Activated CD4-positive, alpha-beta T cell treated with anti-CD3 and anti-CD28 coated beads, Interleukin-2, amount 10 ng/mL, durations not matched to agents 7 days and 5 days (primary cell): ENCODE data around the gene CCL4. TPM values are rescaled to one million over a fixed set of nuclear protein-coding genes. Genes with fewer than 3 reads are reported as not detected.
"Not testable (repeated sequence)": the region's sequence is repeated elsewhere in the genome, so short reads cannot be mapped to it uniquely, and the experiment has no call there.

Experiments used
- CTCF ChIA-PET: fragments of 350-600 bp; sonication (Branson Sonifier 250); formaldehyde crosslinking; loops from one replicate; lab custom pipeline; 2021; ENCODE audit warnings: antibody characterized with exemption; lab: Charles Lee
- POLR2A ChIA-PET: fragments of 350-600 bp; sonication (Branson Sonifier 250); formaldehyde crosslinking; loops from one replicate; lab custom pipeline; 2021; ENCODE audit warnings: antibody characterized with exemption; lab: Charles Lee
- DNase-seq: peaks from one replicate; pipeline ENCODE4 v3.0.0-alpha.2; 2020
- H3K27ac Mint-ChIP-seq: one replicate; pipeline ENCODE4 v1.8.0; 2021; ENCODE audit warnings: mild to moderate bottlenecking, moderate library complexity, mixed read lengths
- H3K27me3 Mint-ChIP-seq: one replicate; pipeline ENCODE4 v1.8.0; 2021; ENCODE audit warnings: mixed read lengths
- H3K36me3 Mint-ChIP-seq: one replicate; pipeline ENCODE4 v1.8.0; 2021; ENCODE audit warnings: low read depth, mixed read lengths
- H3K4me1 Mint-ChIP-seq: one replicate; pipeline ENCODE4 v1.8.0; 2021; ENCODE audit warnings: mixed read lengths
- H3K4me3 Mint-ChIP-seq: one replicate; pipeline ENCODE4 v1.8.0; 2021; ENCODE audit warnings: mild to moderate bottlenecking, moderate library complexity, mixed read lengths
- H3K9me3 Mint-ChIP-seq: one replicate; pipeline ENCODE4 v1.8.0; 2021; ENCODE audit warnings: mixed read lengths
- total RNA-seq, 2 experiments: library from RNA; stranded (reverse); gene quantifications; one replicate each; pipeline ENCODE4 v1.2.3, GENCODE V29; 2021

The CCL4 gene
- total RNA-seq, 2 experiments from 2014 or later: 2.8 to 3.9 TPM

DNA sequence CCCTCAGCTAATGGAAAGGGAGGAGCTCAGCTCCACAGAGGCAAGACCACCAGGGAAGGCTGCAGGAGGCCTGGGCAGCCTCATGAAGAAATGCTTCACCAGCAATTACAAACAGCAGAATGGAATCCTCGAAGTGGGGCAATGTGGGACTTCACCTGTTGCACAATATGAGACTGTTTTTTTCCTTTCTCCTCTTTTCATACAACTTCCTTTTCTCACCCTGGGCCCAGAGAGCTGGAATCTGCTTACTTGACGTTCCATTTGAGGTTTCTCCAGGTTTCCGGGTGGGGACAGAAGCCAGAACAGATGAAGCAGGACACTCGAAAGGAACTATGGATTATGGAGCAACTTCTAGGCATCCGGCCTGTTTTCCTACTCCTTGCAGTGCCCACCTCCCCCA is 4.6 kb downstream of the CCL4 start:
- DNase-seq, H3K4me1 Mint-ChIP-seq, H3K27ac Mint-ChIP-seq, POLR2A ChIA-PET, H3K4me3 Mint-ChIP-seq, H3K36me3 Mint-ChIP-seq, H3K9me3 Mint-ChIP-seq: not testable (repeated sequence)
- CTCF ChIA-PET: interaction anchor here (1.5 kb wide), 1 partner anchor 10 kb away, joined by 3 read pairs; no protein-coding TSS in a partner anchor
- H3K27me3 Mint-ChIP-seq: peaks cover 18% of the 10 kb centered on the region

DNA sequence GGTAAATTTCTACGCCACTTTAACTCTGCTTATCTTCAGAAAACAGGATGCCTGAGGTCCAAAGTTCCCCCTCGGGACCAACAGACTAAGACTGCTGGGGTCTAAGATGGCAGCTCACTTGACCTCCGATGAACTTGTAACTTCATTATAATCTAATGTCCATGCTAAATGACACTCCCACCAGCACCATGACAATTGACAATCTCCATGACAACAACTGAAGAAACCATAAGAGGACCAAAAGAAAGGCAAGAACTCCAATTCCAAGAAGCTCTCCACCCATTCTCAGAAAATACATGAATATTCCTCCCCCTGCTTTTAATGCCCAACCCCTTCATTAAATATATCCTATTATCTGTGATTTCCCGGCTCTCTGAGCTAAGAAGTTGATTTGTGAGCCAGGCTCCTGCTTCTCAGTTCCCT is 7.5 kb downstream of the CCL4 start:
- H3K27ac Mint-ChIP-seq: no peak overlapping the region
- peaks cover 5% of the 10 kb centered on the region for H3K27me3 Mint-ChIP-seq
- H3K9me3 Mint-ChIP-seq: peaks cover 4% of the 10 kb centered on the region
- ChIA-PET CTCF (interaction anchor here (1.0 to 1.7 kb wide), 2 partner anchors 11 to 38 kb away, joined by 3 read pairs; no protein-coding TSS in a partner anchor), POLR2A (no interaction called here)
- DNase-seq: no peak
- H3K4me3 Mint-ChIP-seq: no peak overlapping the region
- no peaks in the 10 kb centered on the region for H3K36me3 Mint-ChIP-seq
- H3K4me1 Mint-ChIP-seq: no peaks in the 10 kb centered on the region

DNA sequence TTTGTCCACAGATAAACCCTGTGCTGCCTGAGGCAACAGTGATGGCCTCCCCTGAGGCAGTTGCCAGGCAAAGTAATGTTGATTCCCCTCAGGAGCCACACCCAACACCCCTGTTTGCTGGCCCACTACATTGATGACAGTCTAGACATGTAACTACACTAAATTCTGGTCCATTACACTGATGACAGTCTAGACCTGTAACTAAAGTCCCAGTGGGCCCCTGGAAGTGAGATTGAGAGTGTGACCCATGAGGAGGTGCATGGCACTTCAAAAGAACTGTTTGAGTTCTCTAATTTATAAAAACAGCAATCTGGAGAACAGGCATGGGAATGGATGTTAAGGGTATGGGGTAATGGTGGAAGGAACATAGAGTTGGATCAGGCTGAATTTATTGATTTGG is 8.9 kb downstream of the CCL4 start:
- no peaks in the 10 kb centered on the region for H3K4me1 Mint-ChIP-seq
- peaks cover 7% of the 10 kb centered on the region for H3K27me3 Mint-ChIP-seq
- no peak overlapping the region for H3K4me3 Mint-ChIP-seq
- POLR2A ChIA-PET: no interaction called here
- no peaks in the 10 kb centered on the region for H3K36me3 Mint-ChIP-seq
- H3K27ac Mint-ChIP-seq: no peak overlapping the region
- DNase-seq: no peak
- peaks cover 4% of the 10 kb centered on the region for H3K9me3 Mint-ChIP-seq
- CTCF ChIA-PET: interaction anchor here (1.7 kb wide), 1 partner anchor 13 kb away, joined by 3 read pairs; no protein-coding TSS in a partner anchor

DNA sequence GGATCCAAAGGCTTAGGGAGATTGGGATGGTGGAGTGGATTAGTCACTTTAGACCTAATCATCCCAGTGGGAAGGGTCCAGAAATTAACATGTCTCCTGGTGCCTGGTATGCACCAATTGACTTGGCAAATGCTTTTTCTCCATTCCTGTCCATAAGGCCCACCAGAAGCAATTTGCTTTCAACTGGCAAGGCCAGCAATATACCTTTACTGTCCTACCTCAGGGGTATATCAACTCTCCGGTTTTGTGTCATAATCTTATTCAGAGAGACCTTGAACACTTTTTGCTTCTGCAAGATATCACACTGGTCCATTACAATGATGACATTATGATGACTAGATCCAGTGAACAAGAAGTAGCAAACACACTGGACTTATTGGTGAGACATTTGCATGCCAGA is 9.5 kb downstream of the CCL4 start:
- H3K27ac Mint-ChIP-seq, H3K4me1 Mint-ChIP-seq, DNase-seq, CTCF ChIA-PET, POLR2A ChIA-PET, H3K27me3 Mint-ChIP-seq, H3K4me3 Mint-ChIP-seq, H3K36me3 Mint-ChIP-seq, H3K9me3 Mint-ChIP-seq: not testable (repeated sequence)

DNA sequence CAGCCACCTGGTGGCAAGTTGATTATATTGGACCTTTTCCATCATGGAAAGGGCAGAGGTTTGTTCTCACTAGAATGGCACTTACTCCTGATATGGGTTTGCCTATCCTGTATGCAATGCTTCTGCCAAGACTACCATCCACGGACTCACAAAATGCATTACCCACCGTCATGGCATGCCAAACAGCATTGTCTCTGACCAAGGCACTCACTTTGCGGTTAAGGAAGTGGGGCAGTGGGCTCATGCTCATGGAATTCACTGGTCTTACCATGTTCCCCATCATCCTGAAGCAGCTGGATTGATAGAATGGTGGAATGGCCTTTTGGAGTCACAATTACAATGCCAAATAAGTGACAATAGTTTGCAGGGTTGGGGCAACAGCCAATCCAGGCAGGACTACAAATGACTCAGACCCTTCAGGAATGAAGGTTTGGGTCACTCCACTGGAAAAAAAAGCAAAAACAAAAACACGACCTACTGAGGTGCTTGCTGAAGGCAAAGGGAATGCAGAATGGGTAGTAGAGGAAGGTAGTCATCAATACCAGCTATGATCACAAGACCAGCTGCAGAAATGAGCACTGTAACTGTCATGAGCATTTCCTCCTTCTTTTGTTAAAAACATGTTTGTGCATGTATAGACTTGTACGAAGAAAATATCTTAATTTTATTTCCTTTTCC is 11.5 kb downstream of the CCL4 start:
- H3K9me3 Mint-ChIP-seq, H3K4me3 Mint-ChIP-seq, DNase-seq, CTCF ChIA-PET, H3K27me3 Mint-ChIP-seq, H3K36me3 Mint-ChIP-seq, H3K4me1 Mint-ChIP-seq, POLR2A ChIA-PET, H3K27ac Mint-ChIP-seq: not testable (repeated sequence)

DNA sequence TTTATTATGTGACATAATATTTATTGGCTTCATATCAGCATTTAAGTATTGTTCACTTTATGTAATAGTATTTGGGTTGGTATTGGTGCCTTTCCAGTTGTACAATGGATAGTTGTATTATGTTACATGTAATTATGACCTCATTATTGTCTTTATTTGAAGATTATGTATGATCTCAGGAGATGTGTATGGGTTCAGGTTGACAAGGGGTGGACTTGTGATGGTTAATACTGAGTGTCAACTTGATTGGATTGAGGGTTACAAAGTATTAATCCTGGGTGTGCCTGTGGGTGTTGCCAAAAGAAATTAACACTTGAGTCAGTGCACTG is 12.0 kb downstream of the CCL4 start:
- H3K27me3 Mint-ChIP-seq, H3K36me3 Mint-ChIP-seq, DNase-seq, H3K9me3 Mint-ChIP-seq, POLR2A ChIA-PET, H3K27ac Mint-ChIP-seq, H3K4me3 Mint-ChIP-seq, CTCF ChIA-PET, H3K4me1 Mint-ChIP-seq: not testable (repeated sequence)

DNA sequence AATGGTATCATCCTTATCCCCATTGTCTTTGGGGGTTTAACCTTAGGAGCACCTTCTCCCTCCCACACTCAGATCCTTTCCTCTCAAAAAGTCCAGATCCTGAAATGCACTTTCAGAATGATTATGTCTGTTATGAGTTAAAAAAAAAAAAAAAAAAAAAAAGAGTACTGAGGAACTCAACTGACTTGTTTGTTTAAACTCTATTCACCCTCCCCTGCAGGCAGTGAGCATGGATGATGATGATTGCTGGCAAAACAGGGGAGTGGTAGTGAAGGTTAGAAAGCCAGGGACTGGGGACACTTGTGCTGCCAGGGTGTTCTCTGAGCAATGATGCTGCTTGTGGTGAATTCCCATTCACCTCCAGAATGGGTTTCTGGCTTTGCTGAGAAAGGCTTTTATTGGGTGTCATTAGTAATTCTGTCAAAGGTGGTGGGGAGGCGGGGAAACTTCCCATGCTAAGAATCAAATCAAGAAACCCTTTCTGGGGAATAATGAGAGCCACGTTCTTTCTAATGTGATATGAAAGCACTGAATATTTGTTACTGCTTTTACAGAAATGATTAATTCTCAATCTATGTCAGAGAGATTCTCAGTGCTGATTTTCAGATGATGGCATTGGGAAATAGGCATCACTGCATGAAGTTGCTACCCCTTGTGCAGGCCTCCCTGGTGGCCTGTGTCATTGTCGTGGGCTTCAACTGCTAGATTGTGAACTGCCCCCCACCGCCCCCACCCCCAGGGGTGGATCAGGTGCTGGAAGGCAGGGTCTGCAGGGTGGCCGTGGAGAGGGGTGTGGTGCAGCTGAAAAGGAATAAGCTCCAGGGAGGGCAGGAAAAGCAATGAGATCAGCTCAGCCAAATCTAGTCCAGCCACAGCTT is 14.1 kb downstream of the CCL4 start:
- ChIA-PET CTCF (interaction anchor here (1.0 kb wide), 1 partner anchor 10 kb away, joined by 3 read pairs; no protein-coding TSS in a partner anchor), POLR2A (no interaction called here)
- no peak for DNase-seq
- no peaks in the 10 kb centered on the region for H3K36me3 Mint-ChIP-seq
- H3K4me1 Mint-ChIP-seq: no peaks in the 10 kb centered on the region
- peaks cover 2% of the 10 kb centered on the region for H3K9me3 Mint-ChIP-seq
- peaks cover 14% of the 10 kb centered on the region for H3K27me3 Mint-ChIP-seq
- H3K27ac Mint-ChIP-seq: no peak overlapping the region
- H3K4me3 Mint-ChIP-seq: no peak overlapping the region

DNA sequence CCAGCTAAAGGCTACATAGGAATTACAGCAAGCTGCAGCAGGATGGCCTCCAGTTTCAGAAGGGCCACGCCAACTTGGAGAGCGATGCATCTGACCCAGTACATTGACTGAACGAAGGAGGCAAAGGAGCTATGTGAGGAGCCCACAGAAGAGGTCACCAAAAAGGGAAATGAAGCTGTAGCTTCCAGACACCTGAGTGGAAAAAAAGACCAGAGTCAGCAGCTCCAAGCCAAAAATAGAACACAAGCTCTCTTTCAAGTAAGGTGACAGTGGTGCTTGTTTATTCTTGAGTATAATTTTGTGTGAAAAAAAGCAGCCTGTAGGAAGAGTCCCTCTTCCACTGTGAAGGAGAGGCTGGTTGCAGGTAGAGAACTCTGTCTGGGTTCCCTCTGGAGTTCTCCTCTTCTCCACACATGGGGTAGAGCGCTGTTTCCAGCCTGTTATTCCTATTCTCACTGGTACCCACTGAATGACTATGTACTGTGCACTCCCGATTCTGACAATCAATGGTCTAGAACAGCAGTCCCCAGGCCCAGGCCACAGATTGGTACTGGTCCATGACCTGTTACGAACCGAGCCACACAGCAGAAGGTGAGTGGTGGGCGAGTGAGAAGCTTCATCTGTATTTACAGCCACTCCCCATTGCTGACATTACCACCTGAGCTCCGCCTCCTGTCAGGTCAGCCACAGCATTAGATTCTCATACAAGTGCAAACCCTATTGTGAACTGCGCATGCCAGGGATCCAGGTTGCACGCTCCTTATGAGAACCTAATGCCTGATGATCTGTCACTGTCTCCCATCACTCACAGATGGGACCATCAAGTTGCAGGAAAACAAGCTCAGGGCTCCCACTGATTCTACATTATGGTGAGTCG is 15.1 kb downstream of the CCL4 start:
- no peak for DNase-seq
- POLR2A ChIA-PET: no interaction called here
- CTCF ChIA-PET: interaction anchor here (0.8 to 1.0 kb wide), 2 partner anchors 11 to 149 kb away, joined by 3 read pairs; no protein-coding TSS in a partner anchor
- no peaks in the 10 kb centered on the region for H3K4me1 Mint-ChIP-seq
- H3K4me3 Mint-ChIP-seq: no peak overlapping the region
- no peaks in the 10 kb centered on the region for H3K36me3 Mint-ChIP-seq
- peaks cover 3% of the 10 kb centered on the region for H3K9me3 Mint-ChIP-seq
- H3K27ac Mint-ChIP-seq: no peak overlapping the region
- H3K27me3 Mint-ChIP-seq: peaks cover 15% of the 10 kb centered on the region

DNA sequence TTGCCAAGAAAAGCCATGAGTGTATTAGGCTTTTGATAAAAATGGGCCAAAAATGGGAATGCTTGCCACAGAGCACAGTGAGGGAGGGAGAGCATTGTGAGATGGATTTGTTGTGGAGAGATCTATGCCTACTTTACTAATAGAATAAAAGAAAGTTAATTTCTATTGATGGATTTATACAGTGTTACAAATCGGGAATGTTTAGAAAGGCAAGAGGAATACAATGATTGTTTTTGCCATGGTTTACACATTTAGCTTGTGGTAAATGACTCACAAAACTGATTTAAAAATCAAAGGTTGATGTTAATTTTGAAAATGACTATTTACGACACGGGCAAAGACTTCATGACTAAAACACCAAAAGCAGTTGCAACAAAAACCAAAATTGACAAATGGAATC is 16.6 kb downstream of the CCL4 start:
- ChIA-PET POLR2A (no interaction called here), CTCF (no interaction called here)
- DNase-seq: no peak
- no peak overlapping the region for H3K27ac Mint-ChIP-seq
- no peaks in the 10 kb centered on the region for H3K36me3 Mint-ChIP-seq
- no peak overlapping the region for H3K4me3 Mint-ChIP-seq
- peaks cover 17% of the 10 kb centered on the region for H3K27me3 Mint-ChIP-seq
- H3K9me3 Mint-ChIP-seq: peaks cover 6% of the 10 kb centered on the region
- H3K4me1 Mint-ChIP-seq: no peaks in the 10 kb centered on the region

DNA sequence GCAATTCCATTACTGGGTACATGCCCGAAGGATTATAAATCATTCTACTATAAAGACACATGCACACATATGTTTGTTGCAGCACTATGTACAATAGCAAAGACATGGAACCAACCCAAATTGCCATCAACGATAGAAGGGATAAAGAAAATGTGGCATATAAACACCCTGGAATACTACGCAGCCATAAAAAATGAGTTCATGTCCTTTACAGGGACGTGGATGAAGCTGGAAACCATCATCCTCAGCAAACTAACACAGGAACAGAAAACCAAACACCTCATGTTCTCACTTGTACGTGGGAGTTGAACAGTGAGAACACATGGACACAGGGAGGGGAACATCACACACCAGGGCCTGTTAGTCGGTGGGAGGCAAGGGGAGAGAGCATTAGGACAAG is 17.5 kb downstream of the CCL4 start:
- CTCF ChIA-PET, POLR2A ChIA-PET, H3K36me3 Mint-ChIP-seq, H3K4me1 Mint-ChIP-seq, H3K27ac Mint-ChIP-seq, H3K4me3 Mint-ChIP-seq, DNase-seq: not testable (repeated sequence)
- peaks cover 12% of the 10 kb centered on the region for H3K9me3 Mint-ChIP-seq
- H3K27me3 Mint-ChIP-seq: peaks cover 17% of the 10 kb centered on the region

DNA sequence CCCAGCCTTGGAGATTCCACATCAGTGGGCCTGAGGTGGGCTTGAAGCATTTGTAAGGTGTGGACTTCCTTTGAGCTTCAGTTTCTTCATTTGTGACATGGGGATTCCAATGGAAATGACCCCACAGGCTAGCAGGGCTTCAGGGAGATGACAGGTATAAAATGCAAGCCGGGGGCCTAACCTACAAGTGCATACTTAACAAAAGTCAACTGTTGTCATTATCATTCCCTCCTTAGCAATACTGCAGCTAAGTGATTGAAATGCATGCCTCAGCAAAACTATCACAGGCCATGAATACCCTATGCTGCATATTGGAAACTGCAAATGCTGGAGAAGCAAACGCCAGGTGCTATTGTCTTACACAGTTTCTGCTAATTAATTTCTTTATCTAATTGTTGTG is 19.8 kb downstream of the CCL4 start:
- Mint-ChIP-seq H3K36me3 (peaks cover 2% of the 10 kb centered on the region), H3K9me3 (peaks cover 12% of the 10 kb centered on the region), H3K4me1 (no peaks in the 10 kb centered on the region), H3K27me3 (peaks cover 16% of the 10 kb centered on the region), H3K27ac (no peak overlapping the region), H3K4me3 (no peak overlapping the region)
- no peak for DNase-seq
- ChIA-PET CTCF (interaction anchor here (1.7 kb wide), 1 partner anchor 22 kb away, joined by 3 read pairs; no protein-coding TSS in a partner anchor), POLR2A (no interaction called here)

DNA sequence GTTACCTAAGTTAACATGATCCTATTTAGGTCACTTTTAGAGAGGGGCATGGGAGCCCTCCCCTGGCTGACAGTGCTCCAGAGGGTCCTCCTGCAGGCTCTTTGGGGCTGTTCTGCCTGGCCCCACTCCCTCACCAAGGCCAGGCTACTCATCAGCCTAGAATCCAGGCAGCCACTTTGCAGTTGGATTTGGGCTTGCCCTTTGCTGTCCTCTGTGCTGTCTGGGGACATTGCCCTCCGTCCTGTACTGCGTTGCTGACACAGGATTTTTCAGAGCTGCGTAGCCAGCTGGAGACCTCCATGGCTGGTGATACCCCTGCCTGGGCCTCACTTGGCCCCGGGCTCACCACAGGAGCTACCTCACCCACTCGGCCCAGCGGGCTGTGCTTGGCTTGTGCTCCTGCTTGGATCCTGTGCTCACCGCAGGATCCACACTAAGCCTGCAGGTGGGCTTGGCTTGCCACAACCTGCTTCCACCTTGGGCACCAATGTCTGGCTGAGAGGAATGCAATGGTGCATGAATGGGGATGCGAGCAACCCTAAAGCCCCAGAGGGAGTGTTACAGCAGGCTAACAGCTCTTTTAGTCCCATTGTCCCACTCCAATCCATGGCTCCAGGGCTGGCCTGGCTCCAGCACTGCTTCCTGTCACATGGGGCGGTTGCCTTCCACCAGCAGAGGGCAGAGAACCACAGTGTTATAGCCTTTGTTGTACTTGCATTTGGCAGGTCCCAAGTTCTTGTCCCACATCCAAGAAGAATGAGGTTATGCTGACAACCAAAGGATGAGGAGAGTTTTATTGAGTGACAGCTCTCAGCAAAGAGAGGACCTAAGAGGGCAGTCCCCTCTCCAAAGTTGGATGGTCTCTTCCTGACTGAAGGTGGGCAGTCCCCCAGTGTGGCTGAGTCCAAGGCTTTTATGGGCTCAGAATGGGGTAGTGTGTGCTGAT is 21.5 kb downstream of the CCL4 start:
- H3K27me3 Mint-ChIP-seq: peaks cover 19% of the 10 kb centered on the region
- H3K27ac Mint-ChIP-seq: no peak overlapping the region
- peaks cover 2% of the 10 kb centered on the region for H3K36me3 Mint-ChIP-seq

More for the DNA sequence above, 21.5 kb downstream of the CCL4 start:
- ChIA-PET CTCF (interaction anchor here (1.7 kb wide), 1 partner anchor 20 kb away, joined by 3 read pairs; no protein-coding TSS in a partner anchor), POLR2A (no interaction called here)
- H3K9me3 Mint-ChIP-seq: peaks cover 12% of the 10 kb centered on the region
- no peak for DNase-seq
- H3K4me3 Mint-ChIP-seq: no peak overlapping the region
- H3K4me1 Mint-ChIP-seq: no peaks in the 10 kb centered on the region
